ENCODE measurements around the gene PISD.
"Not testable (repeated sequence)": the region's sequence is repeated elsewhere in the genome, so short reads cannot be mapped to it uniquely, and the experiment has no call there.

Gene PISD

GRCh38 chr22:31661851-31662667 is at the start of gene PISD:
TSS of gene PISD (minus strand) at chr22:31662215. CDS start at chr22:31662208, 7 bp downstream.
- no peak for TF ChIP-seq JUND (IDR thresholded peaks at IDR 0.05; ENCODE audit: low read depth)
- DNase-seq (ENCODE audit: low read depth in 1 of 2, low spot score in 1 of 2): peak; percentile 84 to 97
- in situ Hi-C loops (cut with HindIII; ENCODE audit: low pct_unique_long_range_greater_than_20kb, low sequenced_read_pairs): no loop called here

GRCh38 chr22:31711226-31711625 is 49.2 kb upstream of the PISD start:
- in situ Hi-C loops (cut with HindIII; ENCODE audit: low pct_unique_long_range_greater_than_20kb, low sequenced_read_pairs); DNase-seq (ENCODE audit: low read depth in 1 of 2, low spot score in 1 of 2): not testable (repeated sequence)

- in situ Hi-C loops (cut with HindIII; ENCODE audit: low pct_unique_long_range_greater_than_20kb, low sequenced_read_pairs): no loop called here
- no peak for TF ChIP-seq JUND (IDR thresholded peaks at IDR 0.05; ENCODE audit: low read depth)
- DNase-seq (ENCODE audit: low read depth in 1 of 2, low spot score in 1 of 2): no peak
These were observed 45.5 kb upstream of the PISD start for GRCh38 chr22:31707519-31707918.

GRCh38 chr22:31695423-31695822 is 33.4 kb upstream of the PISD start:
- no peak for TF ChIP-seq JUND (IDR thresholded peaks at IDR 0.05; ENCODE audit: low read depth)

GRCh38 chr22:31694046-31694445 is 32.0 kb upstream of the PISD start:
- DNase-seq (ENCODE audit: low read depth in 1 of 2, low spot score in 1 of 2); in situ Hi-C loops (cut with HindIII; ENCODE audit: low pct_unique_long_range_greater_than_20kb, low sequenced_read_pairs): not testable (repeated sequence)

More at GRCh38 chr22:31695423-31695822, 33.4 kb upstream of the PISD start:
- in situ Hi-C loops (cut with HindIII; ENCODE audit: low pct_unique_long_range_greater_than_20kb, low sequenced_read_pairs): no loop called here
- no peak for DNase-seq (ENCODE audit: low read depth in 1 of 2, low spot score in 1 of 2)

- in situ Hi-C loops (cut with HindIII; ENCODE audit: low pct_unique_long_range_greater_than_20kb, low sequenced_read_pairs): no loop called here
- DNase-seq (ENCODE audit: low read depth in 1 of 2, low spot score in 1 of 2): no peak
- TF ChIP-seq JUND (IDR thresholded peaks at IDR 0.05; ENCODE audit: low read depth): no peak
These were observed 30.3 kb upstream of the PISD start for GRCh38 chr22:31692186-31692886.

- DNase-seq (ENCODE audit: low read depth in 1 of 2, low spot score in 1 of 2): no peak
- TF ChIP-seq JUND (IDR thresholded peaks at IDR 0.05; ENCODE audit: low read depth): no peak
- in situ Hi-C loops (cut with HindIII; ENCODE audit: low pct_unique_long_range_greater_than_20kb, low sequenced_read_pairs): no loop called here
These were observed 29.4 kb upstream of the PISD start for GRCh38 chr22:31691408-31691807.

- peak in 1 of 2 experiments; percentile 17 for DNase-seq (ENCODE audit: low read depth in 1 of 2, low spot score in 1 of 2)
- in situ Hi-C loops (cut with HindIII; ENCODE audit: low pct_unique_long_range_greater_than_20kb, low sequenced_read_pairs): no loop called here
- no peak for TF ChIP-seq JUND (IDR thresholded peaks at IDR 0.05; ENCODE audit: low read depth)
These were observed 21.4 kb upstream of the PISD start for GRCh38 chr22:31683181-31684105.

- TF ChIP-seq JUND (IDR thresholded peaks at IDR 0.05; ENCODE audit: low read depth): no peak
- in situ Hi-C loops (cut with HindIII; ENCODE audit: low pct_unique_long_range_greater_than_20kb, low sequenced_read_pairs): no loop called here
These were observed 20.7 kb upstream of the PISD start for GRCh38 chr22:31682751-31683150.

GRCh38 chr22:31681349-31682345 is 19.6 kb upstream of the PISD start:
- DNase-seq (ENCODE audit: low read depth in 1 of 2, low spot score in 1 of 2): no peak
- no peak for TF ChIP-seq JUND (IDR thresholded peaks at IDR 0.05; ENCODE audit: low read depth)
- in situ Hi-C loops (cut with HindIII; ENCODE audit: low pct_unique_long_range_greater_than_20kb, low sequenced_read_pairs): no loop called here

More at GRCh38 chr22:31682751-31683150, 20.7 kb upstream of the PISD start:
- DNase-seq (ENCODE audit: low read depth in 1 of 2, low spot score in 1 of 2): no peak

- in situ Hi-C loops (cut with HindIII; ENCODE audit: low pct_unique_long_range_greater_than_20kb, low sequenced_read_pairs): no loop called here
- DNase-seq (ENCODE audit: low read depth in 1 of 2, low spot score in 1 of 2): no peak
- TF ChIP-seq JUND (IDR thresholded peaks at IDR 0.05; ENCODE audit: low read depth): no peak
These were observed 18.9 kb upstream of the PISD start for GRCh38 chr22:31680861-31681341.
